T-helper 2 cell (primary cell): Measurements from ENCODE around the gene ATP8B2.
"Not testable (repeated sequence)": the region's sequence is repeated elsewhere in the genome, so short reads cannot be mapped to it uniquely, and the experiment has no call there.

Experiments used
- DNase-seq, 5 experiments: peaks; one replicate each; pipeline versions ENCODE4 v3.0.0 to v3.0.0-alpha.2; 2012 to 2022

Gene ATP8B2

DNA sequence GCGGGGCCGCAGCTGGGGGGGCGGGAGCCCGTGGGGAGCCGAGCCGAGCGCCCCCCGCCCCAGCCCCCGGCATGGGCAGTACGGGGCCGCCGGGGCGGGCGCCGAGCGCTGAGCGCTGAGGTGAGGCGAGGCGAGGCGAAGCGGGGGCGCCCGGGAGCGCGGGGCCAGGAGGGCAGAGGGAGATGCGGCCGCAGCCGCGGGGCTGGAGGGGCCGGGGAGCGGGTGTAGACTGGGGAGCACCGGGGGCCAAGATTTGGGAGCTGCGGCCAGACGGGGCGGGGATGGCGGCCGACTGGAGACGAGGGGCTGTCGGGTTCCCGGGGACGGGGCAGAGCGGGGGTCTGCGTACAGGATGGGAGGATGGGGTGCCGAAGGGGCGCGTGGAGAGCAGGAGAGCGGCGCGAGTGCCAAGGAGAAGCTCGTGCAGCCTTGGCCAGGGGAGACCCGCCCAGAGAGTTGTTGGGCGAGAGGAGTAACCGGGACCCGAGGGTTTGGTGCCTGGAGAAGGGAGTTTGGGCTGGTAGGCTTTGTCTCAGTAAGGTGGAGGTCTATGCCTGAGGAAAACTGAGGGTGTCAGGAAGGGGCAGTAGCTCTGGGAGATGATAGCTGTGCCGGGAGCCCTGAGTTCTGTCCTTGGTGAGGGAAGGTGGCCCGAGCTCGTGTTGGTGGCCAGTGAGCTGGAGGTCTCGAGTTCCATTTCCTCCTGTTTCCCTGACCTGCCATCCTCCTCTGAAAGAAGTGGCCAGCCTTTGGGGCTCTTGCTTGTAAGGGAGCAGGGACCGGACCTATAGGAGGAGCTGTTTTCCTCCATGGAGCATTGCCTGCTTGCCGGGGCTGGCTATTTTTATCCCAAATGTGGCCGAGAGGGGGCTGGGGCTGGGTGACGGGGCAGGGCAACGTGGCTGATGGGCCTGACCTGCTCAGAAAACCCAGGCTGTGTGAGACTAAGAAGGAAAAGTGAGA is 539 bp downstream of the ATP8B2 start:
- DNase-seq, result peak in 2 of 5 experiments; percentile 33 to 51

GRCh38 chr1:154326546-154327465 is 1.5 kb downstream of the ATP8B2 start:
- no peak for DNase-seq

DNA sequence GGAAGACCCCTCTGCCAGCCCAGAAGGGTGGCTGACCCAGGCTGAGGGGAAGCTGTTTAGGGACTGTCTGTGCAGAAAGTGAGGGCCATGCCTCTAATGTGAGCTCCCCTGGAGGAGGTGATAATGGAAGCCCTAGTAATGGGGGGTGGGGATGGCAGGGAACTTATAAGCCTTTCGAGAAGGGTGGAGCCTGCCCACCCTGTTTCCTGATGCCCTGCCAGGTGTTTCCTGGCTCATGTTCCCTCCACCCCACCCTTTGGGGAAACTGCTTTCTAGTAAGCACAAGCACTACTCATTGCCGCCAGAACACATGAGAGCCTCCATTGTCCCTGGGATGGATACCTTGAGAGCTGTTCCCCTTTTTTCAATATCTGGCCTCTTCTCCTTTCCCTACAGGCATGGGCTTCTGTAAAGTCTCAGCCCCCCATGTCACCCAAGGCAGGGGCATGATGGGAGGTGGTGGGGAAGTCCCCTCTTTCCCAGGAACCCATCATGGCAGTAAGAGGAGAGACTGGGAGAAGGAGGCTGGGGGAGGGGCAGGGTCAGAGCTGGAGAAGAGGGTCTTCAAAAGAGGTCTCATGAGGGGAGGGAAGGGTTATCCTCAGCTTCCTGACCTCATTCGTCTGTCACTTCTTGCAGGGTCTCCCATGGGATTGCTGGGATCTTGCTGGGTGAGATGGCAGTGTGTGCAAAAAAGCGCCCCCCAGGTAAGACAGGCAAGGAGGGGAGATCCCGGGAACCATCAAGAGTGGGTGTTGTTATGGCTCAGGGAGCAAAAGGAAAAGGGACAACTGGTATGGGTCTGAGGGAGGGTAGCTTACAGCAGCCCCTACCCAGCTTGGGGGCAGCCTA is 2.4 kb downstream of the ATP8B2 start:
- DNase-seq, result peak in 2 of 5 experiments; percentile 36 to 46

DNA sequence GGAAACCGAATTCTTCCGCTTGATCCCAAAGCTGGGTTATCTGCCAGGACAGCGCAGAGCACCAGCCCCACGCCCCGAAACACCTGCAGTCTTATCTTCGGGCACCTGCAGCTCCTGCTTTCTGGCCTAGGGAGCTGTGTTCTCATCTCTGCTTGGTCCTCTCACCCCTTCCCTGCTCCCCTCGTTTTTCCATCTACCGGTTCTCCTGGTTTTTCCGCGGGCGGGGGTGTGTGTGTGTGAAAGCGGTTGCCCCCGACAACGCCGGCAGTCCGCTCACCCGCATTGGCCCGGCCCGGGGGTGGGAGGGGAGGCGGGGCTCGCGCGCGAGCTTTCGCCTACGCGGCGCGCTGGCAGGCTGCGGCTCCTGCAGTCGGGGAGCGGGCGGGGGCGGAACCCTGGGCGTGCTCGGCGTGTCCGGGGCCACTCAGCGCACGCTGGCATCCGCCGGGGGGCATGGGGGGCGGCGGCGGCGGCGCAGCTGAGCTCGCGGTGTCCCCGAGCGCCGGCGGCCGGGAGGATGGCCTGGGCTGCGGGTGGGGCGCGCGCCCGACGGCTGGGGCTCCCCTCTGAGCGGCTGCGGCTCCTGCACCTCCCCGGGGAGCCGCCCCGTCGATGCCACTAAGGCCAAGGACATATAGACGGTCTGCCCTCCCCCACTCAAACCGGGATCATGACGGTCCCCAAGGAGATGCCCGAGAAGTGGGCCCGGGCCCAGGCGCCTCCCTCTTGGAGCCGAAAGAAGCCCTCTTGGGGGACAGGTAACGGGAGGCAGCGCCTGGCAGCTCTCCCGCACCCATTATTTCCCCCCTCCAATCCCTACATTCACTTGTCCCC is 3.2 kb downstream of the ATP8B2 start:
- peak; percentile 81 to 88 (median 85) for DNase-seq

- no peak for DNase-seq
Measured at GRCh38 chr1:154329152-154329521, 3.8 kb downstream of the ATP8B2 start.

- peak in 1 of 5 experiments; percentile 45 for DNase-seq
Measured at GRCh38 chr1:154329551-154330131, 4.3 kb downstream of the ATP8B2 start.

DNA sequence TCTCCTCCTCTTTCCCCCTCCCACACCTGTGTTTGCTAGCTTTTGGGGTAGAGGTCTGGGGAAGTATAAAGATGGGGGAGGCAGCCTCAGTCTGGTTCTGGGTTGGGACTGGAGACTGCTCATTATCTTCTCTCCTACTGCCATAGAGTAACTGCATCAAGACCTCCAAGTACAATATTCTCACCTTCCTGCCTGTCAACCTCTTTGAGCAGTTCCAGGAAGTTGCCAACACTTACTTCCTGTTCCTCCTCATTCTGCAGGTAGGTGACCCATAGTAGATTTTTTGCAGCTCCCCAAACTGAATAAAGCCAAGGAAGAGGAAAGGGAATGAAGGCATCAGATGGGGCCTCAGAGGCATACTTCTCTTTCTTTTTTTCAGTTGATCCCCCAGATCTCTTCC is 5.3 kb downstream of the ATP8B2 start:
- peak in 1 of 5 experiments; percentile 28 for DNase-seq

- no peak for DNase-seq
Measured at GRCh38 chr1:154334079-154335024, 9.0 kb downstream of the ATP8B2 start.

- peak; percentile 72 to 96 (median 86) for DNase-seq
Measured at GRCh38 chr1:154335025-154335714, 9.8 kb downstream of the ATP8B2 start.

DNA sequence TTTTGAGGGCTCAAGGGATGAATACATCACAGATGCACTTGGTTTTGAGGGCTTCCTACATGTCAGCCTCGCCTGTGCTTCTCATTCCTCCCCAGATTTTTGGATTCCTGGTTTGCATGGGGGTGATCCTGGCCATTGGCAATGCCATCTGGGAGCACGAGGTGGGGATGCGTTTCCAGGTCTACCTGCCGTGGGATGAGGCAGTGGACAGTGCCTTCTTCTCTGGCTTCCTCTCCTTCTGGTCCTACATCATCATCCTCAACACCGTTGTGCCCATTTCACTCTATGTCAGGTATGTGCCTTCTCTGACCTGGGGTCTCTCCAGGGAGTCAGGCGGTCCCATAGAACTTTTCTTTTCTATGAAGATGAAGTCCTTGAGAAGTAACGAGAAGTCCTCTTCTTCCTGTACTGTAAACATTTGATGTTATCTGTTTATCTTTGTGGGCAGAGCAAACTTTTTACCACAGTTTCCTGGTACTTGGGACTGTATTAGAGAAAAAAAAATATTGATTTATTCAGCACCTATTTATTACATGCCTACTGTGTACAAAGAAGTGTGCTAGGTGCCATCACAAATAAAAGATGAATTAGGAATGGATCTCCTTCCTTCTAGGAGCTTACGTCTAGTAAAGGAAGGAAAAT is 12.0 kb downstream of the ATP8B2 start:
- DNase-seq, result peak in 1 of 5 experiments; percentile 86

- no peak for DNase-seq
Measured at GRCh38 chr1:154338875-154339274, 13.6 kb downstream of the ATP8B2 start.

DNA sequence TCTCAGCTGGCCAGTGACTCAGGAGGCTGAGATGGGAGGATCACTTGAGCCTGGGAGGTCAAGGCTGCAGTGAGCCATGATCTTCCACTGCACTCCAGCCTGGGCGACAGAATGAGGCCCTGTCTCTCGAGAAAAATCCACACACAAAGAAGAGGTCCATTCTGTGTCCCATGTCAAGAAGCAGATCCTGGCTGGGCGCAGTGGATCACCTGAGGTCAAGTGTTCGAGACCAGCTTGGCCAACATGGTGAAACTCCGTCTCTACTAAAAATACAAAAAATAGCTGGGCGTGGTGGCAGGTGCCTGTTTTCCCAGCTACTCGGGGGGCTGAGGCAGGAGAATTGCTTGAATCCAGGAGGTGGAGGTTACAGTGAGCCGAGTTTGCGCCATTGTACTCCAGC is 16.0 kb downstream of the ATP8B2 start:
- DNase-seq, result not testable (repeated sequence)

DNA sequence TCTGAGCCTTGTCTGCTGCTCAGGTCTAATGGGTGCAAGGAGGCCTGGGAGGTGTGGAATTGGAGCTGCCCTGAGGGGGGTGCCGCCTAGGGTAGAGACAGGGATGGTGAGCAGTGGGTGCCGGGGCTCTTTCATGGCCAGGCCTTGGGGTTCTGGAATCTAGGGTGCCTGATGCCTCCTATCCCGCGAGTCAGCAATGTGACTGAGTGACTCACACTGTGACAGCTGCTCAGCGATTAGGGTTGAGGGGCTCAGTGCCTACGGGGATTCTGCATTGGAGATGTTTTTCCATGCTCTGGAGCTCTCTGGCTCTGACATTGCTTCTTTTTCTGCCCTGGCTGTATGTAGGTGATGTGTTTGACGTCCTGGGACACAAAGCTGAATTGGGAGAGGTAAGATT is 16.8 kb downstream of the ATP8B2 start:
- no peak for DNase-seq

DNA sequence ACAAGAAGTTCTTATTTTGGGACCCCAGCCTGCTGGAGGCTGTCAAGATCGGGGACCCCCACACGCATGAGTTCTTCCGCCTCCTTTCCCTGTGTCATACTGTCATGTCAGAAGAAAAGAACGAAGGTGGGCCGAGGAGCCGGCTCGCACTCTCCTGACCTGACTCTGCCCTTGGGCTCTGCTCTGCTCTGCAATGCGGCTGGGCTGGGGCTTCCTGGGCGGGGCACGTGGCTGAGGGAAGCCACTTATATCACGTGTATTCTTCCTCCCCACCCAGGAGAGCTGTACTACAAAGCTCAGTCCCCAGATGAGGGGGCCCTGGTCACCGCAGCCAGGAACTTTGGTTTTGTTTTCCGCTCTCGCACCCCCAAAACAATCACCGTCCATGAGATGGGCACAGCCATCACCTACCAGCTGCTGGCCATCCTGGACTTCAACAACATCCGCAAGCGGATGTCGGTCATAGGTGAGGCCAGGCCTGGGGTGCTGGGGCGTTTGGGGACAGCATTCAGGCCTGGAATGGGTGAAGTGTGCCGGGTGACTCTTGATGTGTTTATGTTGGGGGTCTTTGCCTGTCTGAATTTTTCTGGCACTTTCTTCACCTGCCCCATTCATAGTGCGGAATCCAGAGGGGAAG is 17.6 kb downstream of the ATP8B2 start:
- peak; percentile 42 to 92 (median 71) for DNase-seq

GRCh38 chr1:154344977-154345837 is 19.9 kb downstream of the ATP8B2 start:
- peak; percentile 57 to 86 (median 71) for DNase-seq

GRCh38 chr1:154346276-154346917 is 21.1 kb downstream of the ATP8B2 start:
- no peak for DNase-seq
